Measurements from ENCODE around the gene CKS1B.

The CKS1B gene

GRCh38 chr1:155003227-155003765 lies 28.8 kb downstream of the CKS1B start:
- no peak for DNase-seq

- DNase-seq, result no peak
These were observed 29.4 kb downstream of the CKS1B start for GRCh38 chr1:155003766-155004351.

GRCh38 chr1:155004352-155005075 lies 30.0 kb downstream of the CKS1B start:
- DNase-seq, result no peak

GRCh38 chr1:155005076-155006011 lies 30.9 kb downstream of the CKS1B start:
- no peak for DNase-seq

- DNase-seq, result peak; percentile 81
These were observed 32.2 kb downstream of the CKS1B start for GRCh38 chr1:155006601-155007101.

GRCh38 chr1:155007251-155007828 lies 32.9 kb downstream of the CKS1B start:
- no peak for DNase-seq

- DNase-seq, result peak; percentile 90
These were observed 33.8 kb downstream of the CKS1B start for GRCh38 chr1:155008015-155008941.

- no peak for DNase-seq
These were observed 34.8 kb downstream of the CKS1B start for GRCh38 chr1:155009221-155009711.

GRCh38 chr1:155009742-155010141 lies 35.3 kb downstream of the CKS1B start:
- DNase-seq, result no peak

- peak; percentile 74 for DNase-seq
These were observed 35.9 kb downstream of the CKS1B start for GRCh38 chr1:155010211-155010918.

GRCh38 chr1:155011004-155011416 lies 36.5 kb downstream of the CKS1B start:
- DNase-seq, result no peak

- no peak for DNase-seq
These were observed 37.0 kb downstream of the CKS1B start for GRCh38 chr1:155011437-155012025.

GRCh38 chr1:155012026-155012546 lies 37.6 kb downstream of the CKS1B start:
- DNase-seq, result peak; percentile 76

GRCh38 chr1:155012776-155013602 lies 38.5 kb downstream of the CKS1B start:
- no peak for DNase-seq

- no peak for DNase-seq
These were observed 39.2 kb downstream of the CKS1B start for GRCh38 chr1:155013632-155014031.

- DNase-seq, result no peak
These were observed 40.4 kb downstream of the CKS1B start for GRCh38 chr1:155014709-155015508.

- no peak for DNase-seq
These were observed 41.2 kb downstream of the CKS1B start for GRCh38 chr1:155015527-155016230.
